Right lobe of liver (tissue), 4 donors: ENCODE data around the gene MMP8.

ENCODE experiments used
- CTCF ChIP-seq, 4 donors: fragments of 200-600 bp in 3 of 4; fragments of 450-650 bp in 1 of 4; IDR thresholded peaks; one replicate each; pipeline versions ENCODE4 v1.5.1 to v1.8.0; 2016 to 2022; ENCODE audit warnings: antibody characterized with exemption in 4 of 4, mild to moderate bottlenecking in 2 of 4
- POLR2A ChIP-seq: fragments of 450-650 bp; IDR thresholded peaks from one replicate; pipeline ENCODE4 v1.6.1; 2017; ENCODE audit warnings: antibody characterized with exemption, mild to moderate bottlenecking
- donor health status: DM: no; HTN: no; CAD: no.
- donor health status: DM: no; HTN: no; CAD: no.
- donor health status: DM: no; HTN: yes; CAD: no.

- TF ChIP-seq CTCF (IDR thresholded peaks at IDR 0.05) = no peak
- TF ChIP-seq POLR2A = no peak
Observed at GRCh38 chr11:102709201-102709945, 15.4 kb downstream of the MMP8 start.
